Brain microvascular endothelial cell (primary cell): ENCODE data around the gene CDHR3.

Experiments
- DNase-seq: peaks from one replicate; pipeline ENCODE4 v3.0.0-alpha.2; 2020
- H3K27ac ChIP-seq: fragments of 250-450 bp; sonication (Bioruptor Pico); 2 replicates; pipeline ENCODE4 v1.5.1; 2020; ENCODE audit warnings: mild to moderate bottlenecking, moderate library complexity
- H3K27me3 ChIP-seq: fragments of 250-450 bp; sonication (Bioruptor Pico); replicated peaks from 2 replicates; pipeline ENCODE4 v1.5.1; 2020; ENCODE audit warnings: mild to moderate bottlenecking
- H3K36me3 ChIP-seq: fragments of 250-450 bp; sonication (Bioruptor Pico); replicated peaks from 2 replicates; pipeline ENCODE4 v1.5.1; 2020; ENCODE audit warnings: mild to moderate bottlenecking
- H3K4me3 ChIP-seq: 2 replicates; pipeline ENCODE4 v1.5.1; 2011; ENCODE audit warnings: low read depth, mild to moderate bottlenecking, control low read depth, low read length, moderate library complexity
- in situ Hi-C: cut with HindIII; loops from 2 replicates; pipeline ENCODE4 v1.10.0; 2017; ENCODE audit warnings: low sequenced_read_pairs, low pct_ligation_motif_present
- TF ChIP-seq, protein P1 (sequence below): IDR thresholded peaks from 2 replicates; pipeline ENCODE4 v1.5.1; 2011; ENCODE audit warnings: low read depth, mild to moderate bottlenecking, moderate library complexity, low read length, control low read depth, inconsistent platforms; ENCODE audit errors: missing control alignments

Gene CDHR3

DNA sequence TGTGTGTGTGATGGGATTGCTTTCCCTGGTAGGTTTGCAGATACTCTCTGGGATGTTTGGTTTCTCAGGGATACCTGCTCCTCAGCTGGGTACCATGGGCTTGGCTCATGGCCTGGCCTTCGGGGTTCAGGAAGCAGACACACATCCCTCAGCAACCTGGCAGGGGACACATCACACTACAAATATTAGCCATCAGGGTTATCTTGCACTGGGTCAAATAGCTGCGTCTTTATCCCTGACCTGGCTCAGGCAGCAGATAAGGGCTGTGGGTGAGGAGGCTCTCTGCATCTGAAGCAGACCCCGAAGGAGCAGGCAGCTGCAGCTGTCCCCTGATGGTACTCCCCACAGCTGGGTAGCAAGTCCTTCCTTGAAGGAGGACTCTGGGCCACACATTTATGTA is 25.7 kb upstream of the CDHR3 start:
- no peaks in the 10 kb centered on the region for H3K36me3 ChIP-seq
- DNase-seq, result no peak
- in situ Hi-C loops, result no loop called here
- TF ChIP-seq, protein P1, sequence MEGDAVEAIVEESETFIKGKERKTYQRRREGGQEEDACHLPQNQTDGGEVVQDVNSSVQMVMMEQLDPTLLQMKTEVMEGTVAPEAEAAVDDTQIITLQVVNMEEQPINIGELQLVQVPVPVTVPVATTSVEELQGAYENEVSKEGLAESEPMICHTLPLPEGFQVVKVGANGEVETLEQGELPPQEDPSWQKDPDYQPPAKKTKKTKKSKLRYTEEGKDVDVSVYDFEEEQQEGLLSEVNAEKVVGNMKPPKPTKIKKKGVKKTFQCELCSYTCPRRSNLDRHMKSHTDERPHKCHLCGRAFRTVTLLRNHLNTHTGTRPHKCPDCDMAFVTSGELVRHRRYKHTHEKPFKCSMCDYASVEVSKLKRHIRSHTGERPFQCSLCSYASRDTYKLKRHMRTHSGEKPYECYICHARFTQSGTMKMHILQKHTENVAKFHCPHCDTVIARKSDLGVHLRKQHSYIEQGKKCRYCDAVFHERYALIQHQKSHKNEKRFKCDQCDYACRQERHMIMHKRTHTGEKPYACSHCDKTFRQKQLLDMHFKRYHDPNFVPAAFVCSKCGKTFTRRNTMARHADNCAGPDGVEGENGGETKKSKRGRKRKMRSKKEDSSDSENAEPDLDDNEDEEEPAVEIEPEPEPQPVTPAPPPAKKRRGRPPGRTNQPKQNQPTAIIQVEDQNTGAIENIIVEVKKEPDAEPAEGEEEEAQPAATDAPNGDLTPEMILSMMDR, result no peak
- no peak overlapping the region for H3K27ac ChIP-seq
- H3K4me3 ChIP-seq, result no peak overlapping the region
- no peaks in the 10 kb centered on the region for H3K27me3 ChIP-seq

DNA sequence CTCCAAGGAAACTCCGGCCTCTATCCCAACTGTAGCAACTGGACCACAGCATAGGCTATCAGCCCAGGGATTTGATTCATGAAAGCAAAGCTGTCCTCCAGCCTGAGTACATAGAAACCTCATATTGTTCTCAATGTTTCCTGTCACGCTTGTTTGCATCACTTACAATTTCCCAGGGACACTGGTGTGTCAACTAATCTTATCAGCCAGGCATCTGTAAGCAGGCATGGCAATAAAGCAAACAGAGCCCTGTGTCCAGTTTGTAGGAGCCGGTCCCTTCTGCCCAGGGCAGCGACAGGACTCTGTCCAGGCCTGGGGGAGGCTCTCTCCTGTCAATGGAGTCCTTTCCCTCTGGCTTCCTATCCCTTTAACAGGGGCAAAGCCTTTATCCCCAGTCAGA is 23.0 kb upstream of the CDHR3 start:
- no peak for DNase-seq

DNA sequence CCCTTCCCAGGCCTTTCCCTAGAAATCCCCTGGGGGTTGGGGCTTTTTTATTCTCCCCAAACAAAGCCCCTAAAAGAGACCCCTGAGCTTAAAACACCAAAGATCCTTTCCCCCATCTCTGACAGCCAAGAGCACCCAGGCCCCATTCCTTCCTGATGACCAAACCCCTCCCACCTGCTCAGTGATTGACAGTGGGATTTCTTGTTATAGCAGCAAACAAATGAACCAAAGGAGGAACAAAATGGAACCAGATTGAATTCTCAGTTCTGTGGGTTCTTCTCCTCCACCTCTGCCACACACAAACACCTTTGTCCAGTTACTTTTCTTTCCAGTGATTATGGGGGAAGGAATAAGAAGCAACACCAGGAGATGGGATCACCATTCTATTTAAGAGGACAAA is 21.5 kb upstream of the CDHR3 start:
- Histone ChIP-seq H3K27me3 (no peaks in the 10 kb centered on the region), H3K36me3 (no peaks in the 10 kb centered on the region), H3K27ac (no peak overlapping the region), H3K4me3 (no peak overlapping the region)
- in situ Hi-C loops, result no loop called here
- TF ChIP-seq, protein P1, result no peak
- DNase-seq, result no peak

More for the DNA sequence above, 23.0 kb upstream of the CDHR3 start:
- Histone ChIP-seq H3K27ac (no peak overlapping the region), H3K27me3 (no peaks in the 10 kb centered on the region), H3K36me3 (no peaks in the 10 kb centered on the region), H3K4me3 (no peak overlapping the region)
- in situ Hi-C loops, result no loop called here
- TF ChIP-seq, protein P1, result no peak

DNA sequence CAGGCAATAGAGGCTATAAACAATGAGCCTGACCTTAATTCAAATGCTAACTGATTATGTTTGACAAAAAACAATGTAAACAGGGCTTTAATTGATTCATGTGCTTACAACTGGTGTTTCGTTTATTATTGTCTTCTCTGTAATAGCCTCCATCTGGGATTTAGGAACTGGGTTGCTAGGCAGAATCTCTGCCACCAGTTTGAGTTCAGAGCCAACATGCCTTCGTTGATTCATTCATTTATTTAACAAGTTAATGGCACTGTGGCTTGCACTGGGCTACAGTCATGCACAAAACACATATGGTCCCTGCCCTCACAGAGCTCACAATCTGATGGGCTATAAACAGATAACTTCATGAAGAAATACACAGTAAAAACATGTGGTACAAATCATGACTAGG is 19.6 kb upstream of the CDHR3 start:
- TF ChIP-seq, protein P1, result no peak
- no peak overlapping the region for H3K27ac ChIP-seq
- in situ Hi-C loops, result no loop called here
- H3K4me3 ChIP-seq, result no peak overlapping the region
- no peak for DNase-seq
- H3K36me3 ChIP-seq, result no peaks in the 10 kb centered on the region
- no peaks in the 10 kb centered on the region for H3K27me3 ChIP-seq

- H3K36me3 ChIP-seq, result no peaks in the 10 kb centered on the region
- TF ChIP-seq, protein P1, result no peak
- H3K27ac ChIP-seq, result no peak overlapping the region
- in situ Hi-C loops, result no loop called here
- H3K4me3 ChIP-seq, result no peak overlapping the region
- DNase-seq, result no peak
- H3K27me3 ChIP-seq, result no peaks in the 10 kb centered on the region
These were observed 17.2 kb upstream of the CDHR3 start for GRCh38 chr7:105945848-105946247.

- no peak overlapping the region for H3K27ac ChIP-seq
- no peak for DNase-seq
- H3K4me3 ChIP-seq, result no peak overlapping the region
- TF ChIP-seq, protein P1, result no peak
- H3K27me3 ChIP-seq, result no peaks in the 10 kb centered on the region
- no peaks in the 10 kb centered on the region for H3K36me3 ChIP-seq
- in situ Hi-C loops, result no loop called here
These were observed 11.5 kb upstream of the CDHR3 start for GRCh38 chr7:105951597-105951996.
